ENCODE measurements around the gene DPYSL5. TPM values are rescaled to one million over a fixed set of nuclear protein-coding genes. Genes with fewer than 3 reads are reported as not detected.
"Not testable (repeated sequence)": the region's sequence is repeated elsewhere in the genome, so short reads cannot be mapped to it uniquely, and the experiment has no call there.

The DPYSL5 gene
- polyA plus RNA-seq (ENCODE audit: insufficient read length) = 39.8 TPM

- DNase-seq = no peak
Measured at GRCh38 chr2:26847655-26848335, at the start of gene DPYSL5. TSS of gene DPYSL5 (plus strand) at chr2:26848132. CDS start at chr2:26898500, 50,368 bp downstream.

GRCh38 chr2:26801328-26801727 is 46.6 kb upstream of the DPYSL5 start:
- DNase-seq = no peak

- DNase-seq = no peak
Measured at GRCh38 chr2:26801796-26802195, 46.1 kb upstream of the DPYSL5 start.

- DNase-seq = no peak
Measured at GRCh38 chr2:26805241-26805676, 42.7 kb upstream of the DPYSL5 start.

GRCh38 chr2:26807788-26808460 is 40.0 kb upstream of the DPYSL5 start:
- no peak for DNase-seq

GRCh38 chr2:26809211-26809610 is 38.7 kb upstream of the DPYSL5 start:
- no peak for DNase-seq

- peak; percentile 20 for DNase-seq
Measured at GRCh38 chr2:26809876-26810577, 37.9 kb upstream of the DPYSL5 start.

- no peak for DNase-seq
Measured at GRCh38 chr2:26811261-26811660, 36.7 kb upstream of the DPYSL5 start.

- no peak for DNase-seq
Measured at GRCh38 chr2:26811791-26812694, 35.9 kb upstream of the DPYSL5 start.

- DNase-seq = no peak
Measured at GRCh38 chr2:26812731-26813130, 35.2 kb upstream of the DPYSL5 start.

- not testable (repeated sequence) for DNase-seq
Measured at GRCh38 chr2:26814072-26814765, 33.7 kb upstream of the DPYSL5 start.

GRCh38 chr2:26816893-26817292 is 31.0 kb upstream of the DPYSL5 start:
- DNase-seq = no peak

- no peak for DNase-seq
Measured at GRCh38 chr2:26818255-26818654, 29.7 kb upstream of the DPYSL5 start.

GRCh38 chr2:26818972-26819371 is 29.0 kb upstream of the DPYSL5 start:
- DNase-seq = no peak

- no peak for DNase-seq
Measured at GRCh38 chr2:26820932-26821331, 27.0 kb upstream of the DPYSL5 start.

GRCh38 chr2:26822877-26823276 is 25.1 kb upstream of the DPYSL5 start:
- no peak for DNase-seq

GRCh38 chr2:26838121-26838906 is 9.6 kb upstream of the DPYSL5 start:
- DNase-seq = no peak

GRCh38 chr2:26840937-26841610 is 6.9 kb upstream of the DPYSL5 start:
- no peak for DNase-seq

GRCh38 chr2:26843041-26843440 is 4.9 kb upstream of the DPYSL5 start:
- no peak for DNase-seq

GRCh38 chr2:26845021-26845420 is 2.9 kb upstream of the DPYSL5 start:
- no peak for DNase-seq
